ENCODE results near the gene ANP32E. TPM values are rescaled to one million over a fixed set of nuclear protein-coding genes. Genes with fewer than 3 reads are reported as not detected.

The ANP32E gene

DNA sequence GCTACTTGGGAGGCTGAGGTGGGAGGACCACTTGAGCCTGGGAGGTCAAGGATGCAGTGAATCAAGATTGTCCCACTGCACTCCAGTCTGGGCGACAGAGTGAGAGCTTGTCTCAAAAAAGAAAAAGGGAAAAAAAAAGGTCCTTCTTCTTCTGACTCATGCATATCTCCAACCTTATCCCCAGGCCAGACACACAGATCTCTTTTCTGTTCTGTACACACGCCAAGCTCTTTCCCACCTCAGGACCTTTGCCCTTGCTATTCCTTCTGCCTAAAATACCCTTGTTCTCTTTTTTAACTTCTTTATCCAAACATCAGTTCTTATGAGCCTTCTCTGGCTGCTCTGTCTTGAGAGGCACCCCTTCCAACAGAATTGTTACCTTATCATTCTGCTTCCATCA lies 64.1 kb downstream of the ANP32E start:
- Histone ChIP-seq H2BK15ac (ENCODE audit: low read depth, poor library complexity, severe bottlenecking) (no peak overlapping the region), H3K23ac (ENCODE audit: low read length in 2 of 2) (no peak overlapping the region), H4K91ac (ENCODE audit: low read length) (no peak overlapping the region), H3K27ac (ENCODE audit: low read length, poor library complexity, severe bottlenecking) (no peak overlapping the region), H3K36me3 (ENCODE audit: control insufficient read depth in 1 of 2, insufficient read depth in 2 of 2, low read depth in 1 of 2, low read length in 2 of 2) (no peaks in the 10 kb centered on the region), H4K8ac (ENCODE audit: low read length) (no peak overlapping the region), H3K14ac (ENCODE audit: low read length in 2 of 2) (no peak overlapping the region), H3K4ac (ENCODE audit: low read depth in 1 of 2, low read length in 2 of 2) (no peak overlapping the region), H3K9me3 (ENCODE audit: control insufficient read depth, low read length) (no peaks in the 10 kb centered on the region), H3K27me3 (ENCODE audit: control insufficient read depth in 1 of 2, insufficient read depth in 1 of 2, low read length in 2 of 2) (no peaks in the 10 kb centered on the region), H3K18ac (ENCODE audit: low read depth in 1 of 2, low read length in 2 of 2) (no peak overlapping the region), H3K4me3 (ENCODE audit: insufficient read depth in 1 of 2, low read depth in 1 of 2, low read length in 2 of 2) (no peak overlapping the region), H2AFZ (ENCODE audit: low read depth, low read length) (no peak overlapping the region), H3K4me2 (ENCODE audit: low read length, poor library complexity, severe bottlenecking) (no peak overlapping the region), H3K4me1 (ENCODE audit: control insufficient read depth, insufficient read depth, low read depth, low read length) (peaks cover 3% of the 10 kb centered on the region), H2BK5ac (ENCODE audit: low read depth, low read length, poor library complexity, severe bottlenecking) (no peak overlapping the region), H2AK5ac (ENCODE audit: low read length, severe bottlenecking) (no peak overlapping the region), H2BK12ac (ENCODE audit: low read length in 2 of 2) (no peak overlapping the region), H2BK120ac (ENCODE audit: low read depth, low read length) (no peak overlapping the region), H3K79me1 (replicated peaks; ENCODE audit: low read length, poor library complexity, severe bottlenecking) (no peaks in the 10 kb centered on the region), H3K9ac (ENCODE audit: low read length) (no peak overlapping the region)
- no peak for DNase-seq
- 33% methylated on average over 2 of the region's 2 CpGs for WGBS

DNA sequence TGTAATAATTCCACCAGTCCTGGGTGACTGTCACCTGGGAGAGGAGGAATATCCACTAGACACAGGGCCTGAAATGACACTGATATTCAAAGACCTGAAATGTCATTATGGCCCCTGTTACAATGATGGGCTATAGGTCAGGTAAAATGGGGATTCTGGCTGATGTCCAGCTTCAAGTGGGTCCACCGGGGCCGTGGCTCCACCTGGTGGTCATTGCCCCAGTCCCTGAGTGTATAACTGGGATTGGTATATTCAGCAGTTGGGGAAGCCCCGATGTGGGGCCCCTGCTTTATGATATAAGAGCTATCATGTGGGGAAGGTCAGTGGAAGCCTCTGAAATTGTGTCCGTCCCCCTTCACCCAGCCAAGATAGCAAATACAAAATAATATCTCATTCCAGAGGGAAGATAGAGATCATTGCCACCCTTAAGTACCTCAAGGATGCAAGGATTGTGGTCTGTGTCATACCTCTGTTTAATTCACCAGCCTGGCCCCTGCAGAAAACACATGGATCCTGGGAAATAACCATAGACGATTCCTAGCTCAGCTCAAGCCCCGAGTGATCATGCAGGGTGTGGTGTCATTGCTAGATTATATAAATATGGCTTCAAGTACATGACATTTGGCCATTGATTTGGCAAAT lies 66.8 kb downstream of the ANP32E start:
- Histone ChIP-seq H4K91ac (ENCODE audit: low read length) (no peak overlapping the region), H2BK120ac (ENCODE audit: low read depth, low read length) (no peak overlapping the region), H2BK5ac (ENCODE audit: low read depth, low read length, poor library complexity, severe bottlenecking) (no peak overlapping the region), H2BK15ac (ENCODE audit: low read depth, poor library complexity, severe bottlenecking) (no peak overlapping the region), H3K9me3 (ENCODE audit: control insufficient read depth, low read length) (no peaks in the 10 kb centered on the region), H3K27me3 (ENCODE audit: control insufficient read depth in 1 of 2, insufficient read depth in 1 of 2, low read length in 2 of 2) (no peaks in the 10 kb centered on the region), H3K23ac (ENCODE audit: low read length in 2 of 2) (no peak overlapping the region), H3K4me1 (ENCODE audit: control insufficient read depth, insufficient read depth, low read depth, low read length) (peaks cover 3% of the 10 kb centered on the region), H3K14ac (ENCODE audit: low read length in 2 of 2) (no peak overlapping the region), H2BK12ac (ENCODE audit: low read length in 2 of 2) (no peak overlapping the region), H3K9ac (ENCODE audit: low read length) (no peak overlapping the region), H3K4me2 (ENCODE audit: low read length, poor library complexity, severe bottlenecking) (no peak overlapping the region), H3K79me1 (replicated peaks; ENCODE audit: low read length, poor library complexity, severe bottlenecking) (no peaks in the 10 kb centered on the region), H2AFZ (ENCODE audit: low read depth, low read length) (no peak overlapping the region), H3K36me3 (ENCODE audit: control insufficient read depth in 1 of 2, insufficient read depth in 2 of 2, low read depth in 1 of 2, low read length in 2 of 2) (no peaks in the 10 kb centered on the region), H3K18ac (ENCODE audit: low read depth in 1 of 2, low read length in 2 of 2) (no peak overlapping the region), H3K4me3 (ENCODE audit: insufficient read depth in 1 of 2, low read depth in 1 of 2, low read length in 2 of 2) (no peak overlapping the region), H3K4ac (ENCODE audit: low read depth in 1 of 2, low read length in 2 of 2) (no peak overlapping the region), H2AK5ac (ENCODE audit: low read length, severe bottlenecking) (no peak overlapping the region), H4K8ac (ENCODE audit: low read length) (no peak overlapping the region), H3K27ac (ENCODE audit: low read length, poor library complexity, severe bottlenecking) (no peak overlapping the region)
- peak; percentile 69 for DNase-seq
- 57% methylated on average over 6 of the region's 6 CpGs for WGBS

Small RNAs within 50 kb of the gene (small RNA-seq; reads per million reads assigned to genes)
- gene RN7SL480P (ENCODE audit: low read depth) (not detected), gene RNU2-17P (ENCODE audit: low read depth) (not detected)
